ENCODE data around the gene TUBGCP6. TPM values are rescaled to one million over a fixed set of nuclear protein-coding genes. Genes with fewer than 3 reads are reported as not detected.
"Not testable (repeated sequence)": the region's sequence is repeated elsewhere in the genome, so short reads cannot be mapped to it uniquely, and the experiment has no call there.

TUBGCP6 gene
- total RNA-seq, 1 donor from 2014 or later = 38.1 TPM

GRCh38 chr22:50208430-50208938 is 36.3 kb downstream of the TUBGCP6 start:
- no peak for DNase-seq

GRCh38 chr22:50207383-50208140 is 37.3 kb downstream of the TUBGCP6 start:
- DNase-seq = peak; percentile 63

GRCh38 chr22:50206599-50206998 is 38.2 kb downstream of the TUBGCP6 start:
- peak; percentile 41 for DNase-seq

- no peak for DNase-seq
Observed at GRCh38 chr22:50205781-50206569, 38.8 kb downstream of the TUBGCP6 start.

GRCh38 chr22:50204998-50205397 is 39.8 kb downstream of the TUBGCP6 start:
- not testable (repeated sequence) for DNase-seq

- no peak for DNase-seq
Observed at GRCh38 chr22:50204571-50204970, 40.3 kb downstream of the TUBGCP6 start.

GRCh38 chr22:50203288-50203687 is 41.5 kb downstream of the TUBGCP6 start:
- DNase-seq = no peak

GRCh38 chr22:50202130-50202666 is 42.6 kb downstream of the TUBGCP6 start:
- DNase-seq = no peak

- peak; percentile 38 for DNase-seq
Observed at GRCh38 chr22:50201191-50202129, 43.4 kb downstream of the TUBGCP6 start.

- DNase-seq = peak; percentile 91
Observed at GRCh38 chr22:50200461-50201190, 44.2 kb downstream of the TUBGCP6 start, which contains the start of gene SELENOO. Gene SELENOO (plus strand): TSS chr22:50201011. CDS start chr22:50201037, 26 bp downstream.

- no peak for DNase-seq
Observed at GRCh38 chr22:50199829-50200460, 44.9 kb downstream of the TUBGCP6 start.

- no peak for DNase-seq
Observed at GRCh38 chr22:50199251-50199721, 45.5 kb downstream of the TUBGCP6 start.

- no peak for DNase-seq
Observed at GRCh38 chr22:50198624-50199017, 46.2 kb downstream of the TUBGCP6 start.

GRCh38 chr22:50197856-50198623 is 46.8 kb downstream of the TUBGCP6 start:
- DNase-seq = no peak

- DNase-seq = no peak
Observed at GRCh38 chr22:50197000-50197800, 47.6 kb downstream of the TUBGCP6 start.

- no peak for DNase-seq
Observed at GRCh38 chr22:50196256-50196655, 48.6 kb downstream of the TUBGCP6 start.

GRCh38 chr22:50194037-50194805 is 50.6 kb downstream of the TUBGCP6 start:
- no peak for DNase-seq

GRCh38 chr22:50193621-50194020 is 51.2 kb downstream of the TUBGCP6 start:
- no peak for DNase-seq

Data from dermis blood vessel endothelial cell (primary cell).